ENCODE measurements around the gene DOK3.
"Not testable (repeated sequence)": the region's sequence is repeated elsewhere in the genome, so short reads cannot be mapped to it uniquely, and the experiment has no call there.

Gene DOK3

GRCh38 chr5:177535125-177535524, 25.5 kb upstream of the DOK3 start:
- DNase-seq: peak in 1 of 56 donors; percentile 19

GRCh38 chr5:177534433-177534832, 24.8 kb upstream of the DOK3 start:
- DNase-seq: not testable (repeated sequence)

GRCh38 chr5:177531209-177531940, 21.7 kb upstream of the DOK3 start:
- DNase-seq: no peak

- DNase-seq: no peak
Measured at GRCh38 chr5:177530638-177531037, 21.0 kb upstream of the DOK3 start.

GRCh38 chr5:177529247-177530203, 19.9 kb upstream of the DOK3 start:
- DNase-seq: no peak

- no peak for DNase-seq
Measured at GRCh38 chr5:177528631-177529030, 19.0 kb upstream of the DOK3 start.

GRCh38 chr5:177527595-177527994, 18.0 kb upstream of the DOK3 start:
- no peak for DNase-seq

GRCh38 chr5:177526791-177527190, 17.2 kb upstream of the DOK3 start:
- peak in 3 of 56 donors; percentile 9 to 52 (median 19) for DNase-seq

- DNase-seq: no peak
Measured at GRCh38 chr5:177526191-177526590, 16.6 kb upstream of the DOK3 start.

- peak in 1 of 56 donors; percentile 18 for DNase-seq
Measured at GRCh38 chr5:177524941-177525655, 15.5 kb upstream of the DOK3 start.

- no peak for DNase-seq
Measured at GRCh38 chr5:177524539-177524900, 14.9 kb upstream of the DOK3 start.

- DNase-seq: no peak
Measured at GRCh38 chr5:177523711-177524538, 14.3 kb upstream of the DOK3 start.

- DNase-seq: peak in 2 of 56 donors; percentile 9 to 13
Measured at GRCh38 chr5:177520916-177521513, 11.4 kb upstream of the DOK3 start.

- DNase-seq: no peak
Measured at GRCh38 chr5:177520271-177520670, 10.6 kb upstream of the DOK3 start.

- no peak for DNase-seq
Measured at GRCh38 chr5:177519463-177520235, 10.0 kb upstream of the DOK3 start.

GRCh38 chr5:177516601-177517568, 7.3 kb upstream of the DOK3 start, which contains the start of gene DDX41:
TSS of gene DDX41 (minus strand) at chr5:177516961. CDS start at chr5:177516945, 16 bp downstream.
- DNase-seq: peak; percentile 63 to 99 (median 97)

- DNase-seq: no peak
Measured at GRCh38 chr5:177515580-177515979, 6.0 kb upstream of the DOK3 start.

GRCh38 chr5:177514541-177514940, 4.9 kb upstream of the DOK3 start:
- no peak for DNase-seq

Data from nucleus accumbens (tissue), 56 donors.